Prostate gland (tissue), 2 donors: ENCODE data around the gene MORN1. TPM values are rescaled to one million over a fixed set of nuclear protein-coding genes. Genes with fewer than 3 reads are reported as not detected.
A peak's percentile ranks its signal among the peaks of the same experiment; 100 is the strongest.

Source experiments
- DNase-seq: peaks from one replicate; pipeline ENCODE4 v3.0.0-alpha.2; 2019; ENCODE audit warnings: low spot score
- H3K27ac ChIP-seq, 2 donors: fragments of 200-600 bp; sonication (generic); 2 replicates each; pipeline ENCODE4 v1.5.1; 2017 to 2019
- H3K27me3 ChIP-seq: fragments of 200-600 bp; sonication (generic); replicated peaks from 2 replicates; pipeline ENCODE4 v1.5.1; 2019; ENCODE audit not compliant: insufficient read depth
- H3K36me3 ChIP-seq, 2 donors: fragments of 200-600 bp; sonication (generic); 1 replicate in 1 of 2; 2 replicates in 1 of 2; pipeline versions ENCODE4 v1.5.1 to v1.8.1; 2017 to 2019
- H3K4me1 ChIP-seq: fragments of 200-600 bp; sonication (generic); replicated peaks from 2 replicates; pipeline ENCODE4 v1.5.1; 2019
- H3K4me3 ChIP-seq, 2 donors: fragments of 200-600 bp; sonication (generic); 2 replicates each; pipeline ENCODE4 v1.5.1; 2017 to 2019
- H3K9me3 ChIP-seq: fragments of 200-600 bp; sonication (generic); 2 replicates; pipeline ENCODE4 v1.5.1; 2017
- CTCF ChIP-seq, 4 experiments: fragments of 200-600 bp in 2 of 4; fragments of 450-650 bp in 2 of 4; sonication (generic) in 2 of 4; IDR thresholded peaks; 1 replicate in 3 of 4; 2 replicates in 1 of 4; pipeline ENCODE4 v1.5.1; 2016 to 2019; ENCODE audit warnings: antibody characterized with exemption in 4 of 4, mild to moderate bottlenecking in 2 of 4, moderate library complexity in 2 of 4
- POLR2A ChIP-seq: fragments of 450-650 bp; IDR thresholded peaks from one replicate; pipeline ENCODE4 v1.6.1; 2016; ENCODE audit warnings: antibody characterized with exemption, mild to moderate bottlenecking
- POLR2AphosphoS5 ChIP-seq: sonication (generic); formaldehyde crosslinking; IDR thresholded peaks from one replicate; pipeline ENCODE4 v1.6.1; 2017; ENCODE audit warnings: antibody characterized with exemption
- WGBS: methylation state at CpG from one replicate; pipeline ENCODE4 v1.1.5; 2018; 5-methylcytosine and 5-hydroxymethylcytosine counted together
- intact Hi-C: fragments of 100-400 bp; cut with DNase I; formaldehyde crosslinking; loops from one replicate; pipeline ENCODE4 v1.14.2; 2022
- total RNA-seq, 2 donors: library from RNA; depleted of rRNA; stranded (reverse); fragments of >200 nt; gene quantifications; one replicate each; pipeline ENCODE4 v1.1.0, GENCODE V29; 2016

MORN1 gene
- total RNA-seq, 2 donors from 2014 or later: 18.6 to 21.0 TPM

GRCh38 chr1:2301607-2302291 is 89.6 kb downstream of the MORN1 start:
- WGBS: 82% methylated on average over 17 of the region's 17 CpGs
- H3K27ac ChIP-seq: peak overlapping the region in 1 of 2 donors; percentile 42

GRCh38 chr1:2300851-2301606 is 90.3 kb downstream of the MORN1 start:
- intact Hi-C loops: no loop called here
- no peak for DNase-seq
- Histone ChIP-seq H3K4me1 (peaks cover 14% of the 10 kb centered on the region), H3K36me3 (peaks cover 0 to 4% of the 10 kb centered on the region in 2 donors), H3K27me3 (no peaks in the 10 kb centered on the region), H3K27ac (peak overlapping the region; percentile 34 to 42), H3K4me3 (no peak overlapping the region), H3K9me3 (no peaks in the 10 kb centered on the region)
- peak; percentile 9 for TF ChIP-seq POLR2AphosphoS5
- TF ChIP-seq CTCF (IDR thresholded peaks at IDR 0.05): no peak
- WGBS: 48% methylated on average over 37 of the region's 37 CpGs

More at GRCh38 chr1:2301607-2302291, 89.6 kb downstream of the MORN1 start:
- Histone ChIP-seq H3K4me3 (no peak overlapping the region), H3K9me3 (no peaks in the 10 kb centered on the region), H3K4me1 (peaks cover 14% of the 10 kb centered on the region), H3K27me3 (no peaks in the 10 kb centered on the region), H3K36me3 (peaks cover 0 to 11% of the 10 kb centered on the region in 2 donors)
- intact Hi-C loops: no loop called here
- no peak for DNase-seq
- TF ChIP-seq CTCF (IDR thresholded peaks at IDR 0.05) (no peak), POLR2A (no peak), POLR2AphosphoS5 (no peak)

GRCh38 chr1:2300004-2300771 is 91.2 kb downstream of the MORN1 start:
- H3K4me1 ChIP-seq: peaks cover 14% of the 10 kb centered on the region
- WGBS: 66% methylated on average over 21 of the region's 32 CpGs
- TF ChIP-seq POLR2A (no peak), POLR2AphosphoS5 (no peak), CTCF (IDR thresholded peaks at IDR 0.05) (no peak)
- no peak for DNase-seq
- no peaks in the 10 kb centered on the region for H3K36me3 ChIP-seq
- peak overlapping the region; percentile 34 to 42 for H3K27ac ChIP-seq
- intact Hi-C loops: no loop called here
- no peaks in the 10 kb centered on the region for H3K9me3 ChIP-seq
- no peaks in the 10 kb centered on the region for H3K27me3 ChIP-seq
- no peak overlapping the region for H3K4me3 ChIP-seq

- Histone ChIP-seq H3K4me3 (no peak overlapping the region), H3K27ac (peak overlapping the region; percentile 30 to 42), H3K4me1 (peaks cover 14% of the 10 kb centered on the region), H3K36me3 (no peaks in the 10 kb centered on the region), H3K9me3 (no peaks in the 10 kb centered on the region), H3K27me3 (no peaks in the 10 kb centered on the region)
- intact Hi-C loops: no loop called here
- 20% methylated on average over 24 of the region's 24 CpGs for WGBS
- no peak for TF ChIP-seq CTCF (IDR thresholded peaks at IDR 0.05)
- peak; percentile 15 for TF ChIP-seq POLR2AphosphoS5
- TF ChIP-seq POLR2A: no peak
- DNase-seq: peak; percentile 49
These were observed 92.2 kb downstream of the MORN1 start for GRCh38 chr1:2299131-2299627.
